H9 (cell line): Measurements from ENCODE around the gene OFD1. TPM values are rescaled to one million over a fixed set of nuclear protein-coding genes. Genes with fewer than 3 reads are reported as not detected.

Experiments
- DNase-seq: peaks from one replicate; pipeline ENCODE4 v3.0.0-alpha.2; 2017
- H2AFZ ChIP-seq: one replicate; pipeline ENCODE4 v1.6.1; 2013; ENCODE audit warnings: mild to moderate bottlenecking, low read length, control low read depth, moderate library complexity
- H2AK5ac ChIP-seq: 2 replicates; pipeline ENCODE4 v1.6.1; 2013; ENCODE audit warnings: low read length, control low read depth, mixed read lengths; ENCODE audit not compliant: insufficient read length
- H2BK120ac ChIP-seq: one replicate; pipeline ENCODE4 v1.6.1; 2013; ENCODE audit warnings: low read depth, mild to moderate bottlenecking, low read length, control low read depth, inconsistent platforms; ENCODE audit not compliant: poor library complexity, severe bottlenecking
- H2BK12ac ChIP-seq: 2 replicates; pipeline ENCODE4 v1.6.1; 2013; ENCODE audit warnings: low read length, control low read depth, mixed read lengths, low read depth; ENCODE audit not compliant: insufficient read length
- H2BK15ac ChIP-seq: 2 replicates; pipeline ENCODE4 v1.6.1; 2013; ENCODE audit warnings: low read depth, low read length, control low read depth
- H2BK20ac ChIP-seq: one replicate; pipeline ENCODE4 v1.6.1; 2013; ENCODE audit warnings: low read depth, mild to moderate bottlenecking, low read length, control low read depth, inconsistent platforms; ENCODE audit not compliant: poor library complexity, severe bottlenecking
- H2BK5ac ChIP-seq: 2 replicates; pipeline ENCODE4 v1.6.1; 2013; ENCODE audit warnings: low read length, control low read depth, mixed read lengths; ENCODE audit not compliant: insufficient read length
- H3K14ac ChIP-seq: 2 replicates; pipeline ENCODE4 v1.6.1; 2013; ENCODE audit warnings: low read length, control low read depth; ENCODE audit not compliant: insufficient read depth
- H3K18ac ChIP-seq: 2 replicates; pipeline ENCODE4 v1.6.1; 2013; ENCODE audit warnings: low read depth, mild to moderate bottlenecking, mixed read lengths, low read length, control low read depth; ENCODE audit not compliant: insufficient read length
- H3K23ac ChIP-seq: 2 replicates; pipeline ENCODE4 v1.6.1; 2013; ENCODE audit warnings: low read length, control low read depth, mixed read lengths, low read depth; ENCODE audit not compliant: insufficient read length
- H3K23me2 ChIP-seq: 2 replicates; pipeline ENCODE4 v1.6.1; 2013; ENCODE audit warnings: low read depth, mild to moderate bottlenecking, mixed read lengths, low read length, control low read depth; ENCODE audit not compliant: insufficient read length, poor library complexity, severe bottlenecking
- H3K27ac ChIP-seq: 2 replicates; pipeline ENCODE4 v1.5.1; 2013; ENCODE audit warnings: low read length, control low read depth, mixed read lengths, low read depth; ENCODE audit not compliant: insufficient read length
- H3K27me3 ChIP-seq: 2 replicates; pipeline ENCODE4 v1.6.1; 2013; ENCODE audit warnings: low read length, control low read depth, inconsistent platforms; ENCODE audit not compliant: insufficient read depth
- H3K4ac ChIP-seq: 2 replicates; pipeline ENCODE4 v1.6.1; 2013; ENCODE audit warnings: low read depth, mild to moderate bottlenecking, control low read depth, inconsistent platforms, low read length, moderate library complexity
- H3K4me1 ChIP-seq: 2 replicates; pipeline ENCODE4 v1.6.1; 2013; ENCODE audit warnings: low read length, control low read depth, inconsistent platforms; ENCODE audit not compliant: insufficient read depth
- H3K4me2 ChIP-seq: 2 replicates; pipeline ENCODE4 v1.6.1; 2013; ENCODE audit warnings: low read length, control low read depth, mixed read lengths; ENCODE audit not compliant: insufficient read length, insufficient read depth
- H3K56ac ChIP-seq: 2 replicates; pipeline ENCODE4 v1.6.1; 2013; ENCODE audit warnings: low read depth, mild to moderate bottlenecking, mixed read lengths, low read length, control low read depth; ENCODE audit not compliant: insufficient read length
- H3K79me1 ChIP-seq: 2 replicates; pipeline ENCODE4 v1.6.1; 2013; ENCODE audit warnings: low read depth, mild to moderate bottlenecking, moderate library complexity, low read length, control low read depth, inconsistent platforms; ENCODE audit not compliant: insufficient read depth, poor library complexity, severe bottlenecking
- H3K79me2 ChIP-seq: 2 replicates; pipeline ENCODE4 v1.6.1; 2013; ENCODE audit warnings: low read length, control low read depth, inconsistent platforms; ENCODE audit not compliant: insufficient read depth
- H3K9ac ChIP-seq: 2 replicates; pipeline ENCODE4 v1.6.1; 2013; ENCODE audit warnings: low read length, control low read depth, mixed read lengths; ENCODE audit not compliant: insufficient read length; ENCODE audit errors: extremely low read depth
- H3K9me3 ChIP-seq: one replicate; pipeline ENCODE4 v1.6.1; 2013; ENCODE audit warnings: low read depth, low read length, inconsistent platforms; ENCODE audit not compliant: control insufficient read depth
- H3T11ph ChIP-seq: one replicate; pipeline ENCODE4 v1.6.1; 2013; ENCODE audit warnings: mild to moderate bottlenecking, low read length, control low read depth, inconsistent platforms
- H4K20me1 ChIP-seq: one replicate; pipeline ENCODE4 v1.6.1; 2013; ENCODE audit not compliant: control insufficient read depth, insufficient read length, insufficient read depth
- H4K5ac ChIP-seq: 2 replicates; pipeline ENCODE4 v1.6.1; 2013; ENCODE audit warnings: low read depth, mild to moderate bottlenecking, mixed read lengths, low read length, control low read depth; ENCODE audit not compliant: insufficient read length
- H4K8ac ChIP-seq: replicated peaks from 2 replicates; pipeline ENCODE4 v1.6.1; 2013; ENCODE audit warnings: low read length, control low read depth, mixed read lengths, low read depth; ENCODE audit not compliant: insufficient read length
- H4K91ac ChIP-seq: 2 replicates; pipeline ENCODE4 v1.6.1; 2013; ENCODE audit warnings: low read depth, mild to moderate bottlenecking, moderate library complexity, mixed read lengths, low read length, control low read depth; ENCODE audit not compliant: insufficient read length
- H3K27ac Mint-ChIP-seq, 3 experiments: 2 replicates in 2 of 3; 3 replicates in 1 of 3; pipeline ENCODE4 v1.8.0; 2020 to 2021; ENCODE audit warnings: mixed read lengths in 3 of 3, mild to moderate bottlenecking in 1 of 3, moderate library complexity in 1 of 3
- H3K27me3 Mint-ChIP-seq: 2 replicates; pipeline ENCODE4 v1.8.0; 2021; ENCODE audit warnings: low read depth, mild to moderate bottlenecking, moderate library complexity, mixed read lengths
- H3K36me3 Mint-ChIP-seq, 3 experiments: 2 replicates in 2 of 3; 3 replicates in 1 of 3; pipeline ENCODE4 v1.8.0; 2020 to 2021; ENCODE audit warnings: low read depth in 3 of 3, mixed read lengths in 3 of 3; ENCODE audit not compliant: insufficient read depth in 1 of 3
- H3K4me1 Mint-ChIP-seq, 2 experiments: 2 replicates each; pipeline ENCODE4 v1.8.0; 2020; ENCODE audit warnings: mixed read lengths in 2 of 2
- H3K4me3 Mint-ChIP-seq, 2 experiments: 2 replicates in 1 of 2; 3 replicates in 1 of 2; pipeline ENCODE4 v1.8.0; 2020 to 2021; ENCODE audit warnings: mild to moderate bottlenecking in 2 of 2, mixed read lengths in 2 of 2, moderate library complexity in 1 of 2
- H3K9me3 Mint-ChIP-seq, 2 experiments: 2 replicates in 1 of 2; 3 replicates in 1 of 2; pipeline ENCODE4 v1.8.0; 2020; ENCODE audit warnings: mild to moderate bottlenecking in 2 of 2, mixed read lengths in 2 of 2, moderate library complexity in 1 of 2
- WGBS: extraction: QIAGEN DNeasy Blood & Tissue Kit; methylation state at CpG from one replicate; pipeline ENCODE4 v1.1.7; 2013; ENCODE audit warnings: missing lambda C conversion rate, low lambda C conversion rate, mixed read lengths; ENCODE audit not compliant: insufficient read length; ENCODE audit errors: extremely low coverage; 5-methylcytosine and 5-hydroxymethylcytosine counted together
- total RNA-seq: library from RNA; stranded (reverse); gene quantifications from 2 replicates; pipeline ENCODE4 v1.2.1, GENCODE V29; 2021
- TF ChIP-seq, protein P1 (sequence below): fragments of 200-600 bp; sonication (generic); conservative IDR thresholded peaks from 3 replicates; pipeline ENCODE4 v1.8.0; 2021; ENCODE audit warnings: antibody characterized with exemption, mild to moderate bottlenecking

The OFD1 gene
- total RNA-seq, 1 experiment from 2014 or later, result 36.0 TPM

GRCh38 chrX:13697976-13698375 is 36.6 kb upstream of the OFD1 start:
- Histone ChIP-seq H2BK20ac (no peak overlapping the region), H4K20me1 (no peaks in the 10 kb centered on the region), H3K18ac (no peak overlapping the region), H3K23me2 (no peaks in the 10 kb centered on the region), H3K27ac (no peak overlapping the region), H3K4me1 (peaks cover 7% of the 10 kb centered on the region; the same call in 1 of the 2 replicates), H3K79me1 (peaks cover 4% of the 10 kb centered on the region), H2BK120ac (no peak overlapping the region), H2AK5ac (no peak overlapping the region), H3K9ac (no peak overlapping the region), H3K4ac (no peak overlapping the region), H4K8ac (no peak overlapping the region), H3K4me2 (no peak overlapping the region), H4K5ac (no peak overlapping the region), H3K56ac (no peak overlapping the region), H3K27me3 (no peaks in the 10 kb centered on the region), H3T11ph (no peak overlapping the region), H2BK5ac (no peak overlapping the region), H2BK15ac (no peak overlapping the region), H3K9me3 (no peaks in the 10 kb centered on the region), H4K91ac (no peak overlapping the region), H3K23ac (no peak overlapping the region), H3K79me2 (peaks cover 27% of the 10 kb centered on the region; the same call in 1 of the 2 replicates), H2AFZ (no peak overlapping the region), H3K14ac (no peak overlapping the region), H2BK12ac (no peak overlapping the region)
- peaks cover 27 to 33% of the 10 kb centered on the region in 2 experiments for H3K4me1 Mint-ChIP-seq
- WGBS, result no CpG with 5 or more reads among the region's 1 CpG
- no peak overlapping the region; a peak in 1 of 7 replicates for H3K27ac Mint-ChIP-seq
- TF ChIP-seq, protein P1, sequence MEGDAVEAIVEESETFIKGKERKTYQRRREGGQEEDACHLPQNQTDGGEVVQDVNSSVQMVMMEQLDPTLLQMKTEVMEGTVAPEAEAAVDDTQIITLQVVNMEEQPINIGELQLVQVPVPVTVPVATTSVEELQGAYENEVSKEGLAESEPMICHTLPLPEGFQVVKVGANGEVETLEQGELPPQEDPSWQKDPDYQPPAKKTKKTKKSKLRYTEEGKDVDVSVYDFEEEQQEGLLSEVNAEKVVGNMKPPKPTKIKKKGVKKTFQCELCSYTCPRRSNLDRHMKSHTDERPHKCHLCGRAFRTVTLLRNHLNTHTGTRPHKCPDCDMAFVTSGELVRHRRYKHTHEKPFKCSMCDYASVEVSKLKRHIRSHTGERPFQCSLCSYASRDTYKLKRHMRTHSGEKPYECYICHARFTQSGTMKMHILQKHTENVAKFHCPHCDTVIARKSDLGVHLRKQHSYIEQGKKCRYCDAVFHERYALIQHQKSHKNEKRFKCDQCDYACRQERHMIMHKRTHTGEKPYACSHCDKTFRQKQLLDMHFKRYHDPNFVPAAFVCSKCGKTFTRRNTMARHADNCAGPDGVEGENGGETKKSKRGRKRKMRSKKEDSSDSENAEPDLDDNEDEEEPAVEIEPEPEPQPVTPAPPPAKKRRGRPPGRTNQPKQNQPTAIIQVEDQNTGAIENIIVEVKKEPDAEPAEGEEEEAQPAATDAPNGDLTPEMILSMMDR, result no peak
- peaks cover 26 to 33% of the 10 kb centered on the region in 2 experiments for H3K9me3 Mint-ChIP-seq
- no peak for DNase-seq
- H3K27me3 Mint-ChIP-seq, result no peaks in the 10 kb centered on the region; the same call in none of the 2 replicates
- no peak overlapping the region for H3K4me3 Mint-ChIP-seq
- peaks cover 0 to 8% (median 2%) of the 10 kb centered on the region in 3 experiments; a peak in 4 of 7 replicates for H3K36me3 Mint-ChIP-seq
